ENCODE measurements around the gene DDIT4.

DNA sequence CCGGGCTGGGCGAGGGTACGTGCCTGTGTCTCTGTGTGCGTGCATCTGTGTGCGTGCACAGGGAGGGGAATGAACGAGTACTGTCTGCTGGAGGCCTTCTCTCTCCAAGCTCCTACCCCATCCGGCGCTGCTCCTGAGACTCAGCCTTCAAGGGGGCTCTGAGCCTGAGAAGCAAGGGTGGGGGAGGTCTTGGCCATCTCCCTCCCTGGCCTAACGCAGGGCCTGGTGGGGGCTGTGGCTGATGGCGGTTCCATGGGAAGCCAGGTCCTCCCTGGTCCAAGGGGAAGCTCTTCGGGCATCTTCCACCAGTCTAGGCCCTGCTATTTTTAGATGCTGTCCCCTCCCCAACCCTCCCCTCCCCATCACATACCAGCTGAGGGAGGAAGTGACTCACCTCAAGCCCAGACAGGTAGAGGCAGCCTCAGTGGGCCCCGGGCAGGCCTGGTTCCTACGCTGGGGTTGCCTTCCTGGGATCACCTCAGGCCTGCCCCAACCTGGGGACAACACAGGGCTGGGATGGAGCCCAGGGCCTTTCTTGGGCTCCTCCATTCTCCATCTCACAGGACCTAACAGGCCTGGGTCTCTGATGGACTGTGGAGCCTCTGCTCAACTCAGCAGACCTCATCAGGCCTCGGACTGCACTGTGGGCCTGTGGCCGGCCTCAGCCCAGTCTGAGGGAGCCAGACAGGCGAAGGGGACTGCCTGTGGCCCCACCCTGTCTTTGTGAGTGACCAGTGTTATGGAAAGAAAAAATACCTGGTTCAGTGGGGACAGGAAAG lies 48.7 kb downstream of the DDIT4 start:
- TF ChIP-seq, protein P1, sequence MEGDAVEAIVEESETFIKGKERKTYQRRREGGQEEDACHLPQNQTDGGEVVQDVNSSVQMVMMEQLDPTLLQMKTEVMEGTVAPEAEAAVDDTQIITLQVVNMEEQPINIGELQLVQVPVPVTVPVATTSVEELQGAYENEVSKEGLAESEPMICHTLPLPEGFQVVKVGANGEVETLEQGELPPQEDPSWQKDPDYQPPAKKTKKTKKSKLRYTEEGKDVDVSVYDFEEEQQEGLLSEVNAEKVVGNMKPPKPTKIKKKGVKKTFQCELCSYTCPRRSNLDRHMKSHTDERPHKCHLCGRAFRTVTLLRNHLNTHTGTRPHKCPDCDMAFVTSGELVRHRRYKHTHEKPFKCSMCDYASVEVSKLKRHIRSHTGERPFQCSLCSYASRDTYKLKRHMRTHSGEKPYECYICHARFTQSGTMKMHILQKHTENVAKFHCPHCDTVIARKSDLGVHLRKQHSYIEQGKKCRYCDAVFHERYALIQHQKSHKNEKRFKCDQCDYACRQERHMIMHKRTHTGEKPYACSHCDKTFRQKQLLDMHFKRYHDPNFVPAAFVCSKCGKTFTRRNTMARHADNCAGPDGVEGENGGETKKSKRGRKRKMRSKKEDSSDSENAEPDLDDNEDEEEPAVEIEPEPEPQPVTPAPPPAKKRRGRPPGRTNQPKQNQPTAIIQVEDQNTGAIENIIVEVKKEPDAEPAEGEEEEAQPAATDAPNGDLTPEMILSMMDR (IDR thresholded peaks at IDR 0.05): no peak
- no peak for TF ChIP-seq EZH2 (IDR thresholded peaks at IDR 0.05)

Data from neural progenitor cell (in vitro differentiated cells).